SH-SY5Y (cell line): Measurements from ENCODE around the gene FAM83F.

Source experiments
- GATA2 ChIP-seq: IDR thresholded peaks from 2 replicates; pipeline ENCODE4 v1.6.1; 2011; ENCODE audit warnings: mild to moderate bottlenecking, low read depth, low read length
- GATA3 ChIP-seq: IDR thresholded peaks from 2 replicates; pipeline ENCODE4 v1.6.1; 2011; ENCODE audit warnings: low read depth, mild to moderate bottlenecking, low read length, moderate library complexity

DNA sequence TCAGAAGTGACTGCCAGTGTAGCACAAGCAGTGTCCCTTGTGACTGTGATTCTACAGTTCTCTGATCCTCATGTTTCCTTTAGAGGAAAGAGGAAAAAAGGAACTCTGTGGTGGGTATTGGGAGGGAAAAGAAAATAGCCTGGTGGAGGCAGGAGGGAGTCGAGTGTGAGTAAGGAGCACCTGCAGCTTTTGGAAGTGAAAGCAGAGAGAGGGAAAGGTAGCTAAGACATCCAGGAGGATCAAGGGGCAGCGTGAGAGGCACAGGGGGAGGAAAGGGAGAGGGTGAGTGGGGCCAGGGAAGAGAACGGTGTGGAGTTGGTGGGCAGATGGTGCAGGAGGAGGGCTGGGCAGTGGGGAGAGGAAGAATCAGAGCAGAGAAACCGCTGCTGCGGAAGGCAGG lies 22.1 kb upstream of the FAM83F start:
- TF ChIP-seq GATA2 (no peak), GATA3 (no peak)
